Globus pallidus (tissue), 1 donor: ENCODE measurements around the gene FUBP1.
"Not testable (repeated sequence)": the region's sequence is repeated elsewhere in the genome, so short reads cannot be mapped to it uniquely, and the experiment has no call there.

Experiments
- DNase-seq: peaks from one replicate; pipeline ENCODE4 v3.0.0-alpha.2; 2015; ENCODE audit warnings: low spot score

Gene FUBP1

GRCh38 chr1:77987919-77988318, 9.0 kb upstream of the FUBP1 start:
- no peak for DNase-seq

- no peak for DNase-seq
These were observed 7.9 kb upstream of the FUBP1 start for GRCh38 chr1:77986810-77987209.

GRCh38 chr1:77984629-77985028, 5.8 kb upstream of the FUBP1 start:
- DNase-seq: no peak

- DNase-seq: no peak
These were observed 5.1 kb upstream of the FUBP1 start for GRCh38 chr1:77983997-77984355.

GRCh38 chr1:77983352-77983996, 4.6 kb upstream of the FUBP1 start:
- not testable (repeated sequence) for DNase-seq

- peak; percentile 81 for DNase-seq
These were observed 441 bp downstream of the FUBP1 start for GRCh38 chr1:77978293-77978968.

- no peak for DNase-seq
These were observed 931 bp downstream of the FUBP1 start for GRCh38 chr1:77977989-77978292.

GRCh38 chr1:77976433-77977076, 2.3 kb downstream of the FUBP1 start:
- no peak for DNase-seq

GRCh38 chr1:77975907-77976306, 3.0 kb downstream of the FUBP1 start:
- DNase-seq: no peak

GRCh38 chr1:77975386-77975785, 3.5 kb downstream of the FUBP1 start:
- DNase-seq: no peak

GRCh38 chr1:77972080-77972479, 6.8 kb downstream of the FUBP1 start:
- no peak for DNase-seq

- DNase-seq: no peak
These were observed 8.7 kb downstream of the FUBP1 start for GRCh38 chr1:77970192-77970591.

GRCh38 chr1:77966291-77966690, 12.6 kb downstream of the FUBP1 start:
- DNase-seq: no peak

- no peak for DNase-seq
These were observed 17.5 kb downstream of the FUBP1 start for GRCh38 chr1:77961392-77961791.

GRCh38 chr1:77958850-77959249, 20.0 kb downstream of the FUBP1 start:
- no peak for DNase-seq

GRCh38 chr1:77958391-77958790, 20.5 kb downstream of the FUBP1 start:
- no peak for DNase-seq

- DNase-seq: no peak
These were observed 22.4 kb downstream of the FUBP1 start for GRCh38 chr1:77956464-77956863.

- no peak for DNase-seq
These were observed 23.2 kb downstream of the FUBP1 start for GRCh38 chr1:77955709-77956108.

- no peak for DNase-seq
These were observed 24.4 kb downstream of the FUBP1 start for GRCh38 chr1:77954521-77954920.

- no peak for DNase-seq
These were observed 25.0 kb downstream of the FUBP1 start for GRCh38 chr1:77953907-77954306.

GRCh38 chr1:77951328-77951727, 27.5 kb downstream of the FUBP1 start:
- DNase-seq: no peak

GRCh38 chr1:77950873-77951272, 28.0 kb downstream of the FUBP1 start:
- no peak for DNase-seq

GRCh38 chr1:77948841-77949424, 29.9 kb downstream of the FUBP1 start:
- no peak for DNase-seq
